Upper lobe of left lung (tissue), 6 donors: ENCODE results near the gene ZNF618. TPM values are rescaled to one million over a fixed set of nuclear protein-coding genes. Genes with fewer than 3 reads are reported as not detected.

Source experiments
- ATAC-seq, 2 donors: fragments of 200-7000 bp; cut with Tn5 transposase; one replicate each; pipeline ENCODE4 v1.9.1; 2022; ENCODE audit warnings: mild to moderate bottlenecking in 2 of 2, moderate library complexity in 2 of 2; ENCODE audit not compliant: low FRiP score in 2 of 2
- DNase-seq, 2 donors: peaks; one replicate each; pipeline ENCODE4 v3.0.0-alpha.2; 2019 to 2020
- H3K27ac ChIP-seq, 4 donors: fragments of 200-600 bp; sonication (generic); one replicate each; pipeline ENCODE4 v1.5.1; 2016 to 2019
- H3K27me3 ChIP-seq, 4 donors: fragments of 200-600 bp; sonication (generic); one replicate each; pipeline ENCODE4 v1.5.1; 2017 to 2019
- H3K36me3 ChIP-seq, 4 donors: fragments of 200-600 bp; sonication (generic); one replicate each; pipeline ENCODE4 v1.5.1; 2016 to 2019
- H3K4me1 ChIP-seq, 4 donors: fragments of 200-600 bp; sonication (generic); one replicate each; pipeline ENCODE4 v1.5.1; 2018 to 2019
- H3K4me3 ChIP-seq, 4 donors: fragments of 200-600 bp; sonication (generic); one replicate each; pipeline ENCODE4 v1.5.1; 2017 to 2019; ENCODE audit warnings: mild to moderate bottlenecking in 2 of 4, moderate library complexity in 1 of 4
- H3K9me3 ChIP-seq, 4 donors: fragments of 200-600 bp; sonication (generic); one replicate each; pipeline ENCODE4 v1.5.1; 2018 to 2019
- CTCF ChIP-seq, 6 experiments: fragments of 450-650 bp in 4 of 6; fragments of 200-600 bp in 2 of 6; sonication (generic) in 2 of 6; IDR thresholded peaks; one replicate each; pipeline ENCODE4 v1.5.1; 2016 to 2019; ENCODE audit warnings: antibody characterized with exemption in 6 of 6
- EP300 ChIP-seq, 4 donors: sonication (generic); formaldehyde crosslinking; IDR thresholded peaks; one replicate each; pipeline ENCODE4 v1.5.1; 2017; ENCODE audit warnings: antibody characterized with exemption in 4 of 4, control low read depth in 2 of 4
- POLR2A ChIP-seq, 4 donors: fragments of 450-650 bp; IDR thresholded peaks; one replicate each; pipeline ENCODE4 v1.5.1; 2016 to 2017; ENCODE audit warnings: antibody characterized with exemption in 4 of 4, mild to moderate bottlenecking in 2 of 4
- POLR2AphosphoS5 ChIP-seq, 2 donors: sonication (generic); formaldehyde crosslinking; IDR thresholded peaks; one replicate each; pipeline ENCODE4 v1.5.1; 2017; ENCODE audit warnings: antibody characterized with exemption in 2 of 2
- WGBS, 2 donors: methylation state at CpG; one replicate each; pipeline ENCODE4 v1.1.5; 2017 to 2018; 5-methylcytosine and 5-hydroxymethylcytosine counted together
- total RNA-seq, 6 donors: library from RNA; depleted of rRNA in 4 of 6; stranded (reverse); fragments of >200 nt in 4 of 6; gene quantifications; one replicate each; pipeline versions ENCODE4 v1.1.0 to v1.2.1, GENCODE V29; 2016 to 2021
- donor health status: DM: no; HTN: no; CAD: no; lungs with moderate emphysema.
- donor health status: DM: no; HTN: yes; CAD: no; lungs with severe emphysema.

ZNF618 gene
- total RNA-seq, 6 donors from 2014 or later = 3.2 to 11.6 (median 9.1) TPM

GRCh38 chr9:114085387-114085789, 209.3 kb downstream of the ZNF618 start:
- 95 to 96% methylated on average over 6 to 9 of the region's 9 CpGs for WGBS, 2 donors
- Histone ChIP-seq H3K27ac (no peak overlapping the region), H3K36me3 (no peaks in the 10 kb centered on the region), H3K27me3 (no peaks in the 10 kb centered on the region), H3K4me1 (peaks cover 0 to 24% (median 6%) of the 10 kb centered on the region in 4 donors), H3K4me3 (no peak overlapping the region), H3K9me3 (no peaks in the 10 kb centered on the region)
- TF ChIP-seq CTCF (IDR thresholded peaks at IDR 0.05) = no peak
- TF ChIP-seq POLR2A (IDR thresholded peaks at IDR 0.05) = no peak
- no peak for TF ChIP-seq POLR2AphosphoS5 (IDR thresholded peaks at IDR 0.05)
- TF ChIP-seq EP300 (IDR thresholded peaks at IDR 0.05) = no peak
- DNase-seq (peak in 1 of 2 donors; percentile 11), ATAC-seq (no peak)

- H3K27me3 ChIP-seq = no peaks in the 10 kb centered on the region
- DNase-seq = peak in 1 of 2 donors; percentile 10
- no peaks in the 10 kb centered on the region for H3K9me3 ChIP-seq
- no peak for ATAC-seq
- no peak overlapping the region for H3K4me3 ChIP-seq
- WGBS, 2 donors = 87 to 90% methylated on average over 5 to 6 of the region's 6 CpGs
- H3K4me1 ChIP-seq = peaks cover 0 to 19% (median 5%) of the 10 kb centered on the region in 4 donors
- no peak overlapping the region for H3K27ac ChIP-seq
- TF ChIP-seq CTCF (IDR thresholded peaks at IDR 0.05) (no peak), POLR2AphosphoS5 (IDR thresholded peaks at IDR 0.05) (no peak), POLR2A (IDR thresholded peaks at IDR 0.05) (no peak), EP300 (IDR thresholded peaks at IDR 0.05) (no peak)
- no peaks in the 10 kb centered on the region for H3K36me3 ChIP-seq
These were observed 209.9 kb downstream of the ZNF618 start for GRCh38 chr9:114086009-114086408.

DNA sequence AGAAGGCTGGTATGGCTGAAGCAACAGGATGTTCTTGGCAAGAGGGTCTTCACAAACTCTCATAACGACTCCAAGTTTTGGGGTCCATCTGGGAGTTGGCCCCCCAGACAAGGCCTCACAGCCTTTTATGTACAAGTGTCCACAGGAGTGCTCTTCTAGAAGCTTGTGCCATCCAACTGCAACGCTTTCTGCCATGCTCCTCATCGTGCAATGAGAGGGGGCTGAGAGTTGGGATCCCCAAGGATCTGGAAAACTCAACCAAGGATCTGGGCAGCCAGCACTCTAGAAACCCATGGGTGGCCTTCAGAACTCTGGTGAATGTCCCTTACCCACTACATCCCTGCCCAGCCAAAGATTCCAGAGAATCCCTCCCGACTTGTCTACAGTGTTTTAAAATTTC, 210.5 kb downstream of the ZNF618 start:
- TF ChIP-seq EP300 (IDR thresholded peaks at IDR 0.05) (no peak), POLR2A (IDR thresholded peaks at IDR 0.05) (no peak), CTCF (IDR thresholded peaks at IDR 0.05) (no peak), POLR2AphosphoS5 (IDR thresholded peaks at IDR 0.05) (no peak)
- H3K9me3 ChIP-seq = no peaks in the 10 kb centered on the region
- no peak overlapping the region for H3K4me3 ChIP-seq
- 83 to 88% methylated on average over 3 to 4 of the region's 4 CpGs for WGBS, 2 donors
- no peak for ATAC-seq
- no peaks in the 10 kb centered on the region for H3K36me3 ChIP-seq
- H3K27me3 ChIP-seq = no peaks in the 10 kb centered on the region
- peaks cover 0 to 13% (median 2%) of the 10 kb centered on the region in 4 donors for H3K4me1 ChIP-seq
- peak in 1 of 2 donors; percentile 12 for DNase-seq
- no peak overlapping the region for H3K27ac ChIP-seq

DNA sequence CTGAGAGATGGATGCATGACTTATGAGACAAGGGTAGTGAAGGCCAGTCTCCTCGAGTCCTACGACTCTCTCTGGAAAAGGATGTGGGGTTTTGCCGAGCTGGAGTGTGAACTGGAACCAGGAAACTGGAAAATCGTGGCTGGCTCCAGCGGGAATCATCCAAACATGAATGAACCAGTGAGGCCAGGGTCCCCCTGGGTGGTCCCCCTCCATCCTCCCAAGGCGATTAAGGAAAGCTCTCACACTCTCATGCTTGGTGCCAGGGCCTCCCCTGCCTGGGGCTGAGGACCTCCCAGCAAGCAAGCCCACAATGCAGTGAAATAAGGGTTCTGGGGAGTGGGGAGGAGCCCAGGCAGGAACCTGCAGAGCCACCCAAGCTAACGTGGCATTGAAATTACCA, 211.6 kb downstream of the ZNF618 start:
- Histone ChIP-seq H3K36me3 (no peaks in the 10 kb centered on the region), H3K4me1 (peaks cover 0 to 2% (median 0%) of the 10 kb centered on the region in 4 donors), H3K9me3 (no peaks in the 10 kb centered on the region), H3K27me3 (no peaks in the 10 kb centered on the region), H3K27ac (no peak overlapping the region), H3K4me3 (no peak overlapping the region)
- ATAC-seq = no peak
- DNase-seq = peak in 1 of 2 donors; percentile 14
- WGBS, 2 donors = 69 to 89% methylated on average over 5 to 7 of the region's 7 CpGs
- no peak for TF ChIP-seq POLR2A (IDR thresholded peaks at IDR 0.05)
- no peak for TF ChIP-seq POLR2AphosphoS5 (IDR thresholded peaks at IDR 0.05)

DNA sequence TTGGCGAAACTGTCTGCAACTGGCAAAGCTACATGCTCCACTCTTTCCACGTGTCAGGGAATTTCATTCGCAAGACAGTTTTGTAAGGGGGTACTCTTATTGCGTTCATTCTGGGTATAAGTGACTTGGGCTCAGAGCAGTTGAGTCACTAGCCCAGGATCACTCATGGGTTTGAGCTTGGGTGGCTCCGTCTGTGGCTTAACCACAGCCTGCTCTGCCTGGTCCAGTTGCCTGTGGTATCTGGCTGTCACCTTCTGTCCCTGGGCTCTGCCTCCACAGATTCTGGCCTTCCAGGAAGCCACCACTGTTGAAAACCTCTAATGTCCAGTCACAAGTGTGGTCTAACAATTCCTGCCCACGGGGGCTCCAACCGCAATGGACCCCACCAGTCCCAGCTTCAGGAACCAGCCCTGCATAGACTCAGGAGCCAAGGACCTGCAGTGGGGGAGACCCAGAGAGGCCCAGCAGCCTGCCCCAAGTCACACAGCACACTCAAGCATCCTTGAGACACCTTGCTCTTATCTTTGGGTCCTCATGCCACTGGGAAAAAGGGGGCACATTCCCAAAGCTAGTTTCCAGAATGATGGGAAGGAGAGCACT, 212.6 kb downstream of the ZNF618 start:
- H3K27ac ChIP-seq = no peak overlapping the region
- H3K4me1 ChIP-seq = no peaks in the 10 kb centered on the region
- TF ChIP-seq EP300 (IDR thresholded peaks at IDR 0.05) (no peak), CTCF (IDR thresholded peaks at IDR 0.05) (no peak), POLR2A (IDR thresholded peaks at IDR 0.05) (no peak), POLR2AphosphoS5 (IDR thresholded peaks at IDR 0.05) (no peak)
- no peaks in the 10 kb centered on the region for H3K36me3 ChIP-seq
- H3K9me3 ChIP-seq = no peaks in the 10 kb centered on the region
- ATAC-seq (no peak), DNase-seq (peak in 1 of 2 donors; percentile 14)
- no peaks in the 10 kb centered on the region for H3K27me3 ChIP-seq
- 81 to 84% methylated on average over 7 of the region's 7 CpGs for WGBS, 2 donors
- no peak overlapping the region for H3K4me3 ChIP-seq
